Upper lobe of left lung (tissue), 4 donors: Measurements from ENCODE around the gene CNTN2.

Source experiments
- POLR2A ChIP-seq, 4 donors: fragments of 450-650 bp; IDR thresholded peaks; one replicate each; pipeline ENCODE4 v1.5.1; 2016 to 2017; ENCODE audit warnings: antibody characterized with exemption in 4 of 4, mild to moderate bottlenecking in 2 of 4
- POLR2AphosphoS5 ChIP-seq, 2 donors: sonication (generic); formaldehyde crosslinking; IDR thresholded peaks; one replicate each; pipeline ENCODE4 v1.5.1; 2017; ENCODE audit warnings: antibody characterized with exemption in 2 of 2
- TF ChIP-seq, protein P1 (sequence below), 6 experiments: fragments of 450-650 bp in 4 of 6; fragments of 200-600 bp in 2 of 6; sonication (generic) in 2 of 6; IDR thresholded peaks; one replicate each; pipeline ENCODE4 v1.5.1; 2016 to 2019; ENCODE audit warnings: antibody characterized with exemption in 6 of 6

DNA sequence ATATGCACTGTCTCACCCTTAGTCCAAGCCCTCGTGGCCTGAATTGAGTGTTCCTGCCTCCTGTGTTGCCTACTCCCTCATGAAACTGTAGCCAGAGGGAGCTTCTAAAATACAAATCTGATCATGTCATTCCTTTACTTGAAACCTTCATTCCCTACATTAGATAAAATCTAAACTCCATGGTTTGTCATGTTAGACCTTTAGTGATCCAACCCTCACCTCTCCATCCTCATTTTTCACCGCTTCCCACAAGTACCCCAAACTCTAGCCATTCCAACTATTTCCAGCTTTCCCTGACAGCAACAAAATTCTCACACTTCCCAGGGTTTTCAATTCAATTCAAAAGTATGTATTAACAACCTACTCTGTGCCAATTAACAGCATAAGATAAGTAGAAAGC, 18.3 kb upstream of the CNTN2 start:
- TF ChIP-seq POLR2A (IDR thresholded peaks at IDR 0.05) (no peak), POLR2AphosphoS5 (IDR thresholded peaks at IDR 0.05) (no peak)
- TF ChIP-seq, protein P1, sequence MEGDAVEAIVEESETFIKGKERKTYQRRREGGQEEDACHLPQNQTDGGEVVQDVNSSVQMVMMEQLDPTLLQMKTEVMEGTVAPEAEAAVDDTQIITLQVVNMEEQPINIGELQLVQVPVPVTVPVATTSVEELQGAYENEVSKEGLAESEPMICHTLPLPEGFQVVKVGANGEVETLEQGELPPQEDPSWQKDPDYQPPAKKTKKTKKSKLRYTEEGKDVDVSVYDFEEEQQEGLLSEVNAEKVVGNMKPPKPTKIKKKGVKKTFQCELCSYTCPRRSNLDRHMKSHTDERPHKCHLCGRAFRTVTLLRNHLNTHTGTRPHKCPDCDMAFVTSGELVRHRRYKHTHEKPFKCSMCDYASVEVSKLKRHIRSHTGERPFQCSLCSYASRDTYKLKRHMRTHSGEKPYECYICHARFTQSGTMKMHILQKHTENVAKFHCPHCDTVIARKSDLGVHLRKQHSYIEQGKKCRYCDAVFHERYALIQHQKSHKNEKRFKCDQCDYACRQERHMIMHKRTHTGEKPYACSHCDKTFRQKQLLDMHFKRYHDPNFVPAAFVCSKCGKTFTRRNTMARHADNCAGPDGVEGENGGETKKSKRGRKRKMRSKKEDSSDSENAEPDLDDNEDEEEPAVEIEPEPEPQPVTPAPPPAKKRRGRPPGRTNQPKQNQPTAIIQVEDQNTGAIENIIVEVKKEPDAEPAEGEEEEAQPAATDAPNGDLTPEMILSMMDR (IDR thresholded peaks at IDR 0.05), result no peak
